Stimulated activated CD4-positive, alpha-beta T cell treated with anti-CD3 and anti-CD28 coated beads, Interleukin-2, amount 100 ng/mL, for 24 hours (primary cell): ENCODE measurements around the gene FNDC11.

Source experiments
- DNase-seq, 2 donors: peaks; one replicate each; pipeline ENCODE4 v3.0.0-alpha.2; 2020

The FNDC11 gene

DNA sequence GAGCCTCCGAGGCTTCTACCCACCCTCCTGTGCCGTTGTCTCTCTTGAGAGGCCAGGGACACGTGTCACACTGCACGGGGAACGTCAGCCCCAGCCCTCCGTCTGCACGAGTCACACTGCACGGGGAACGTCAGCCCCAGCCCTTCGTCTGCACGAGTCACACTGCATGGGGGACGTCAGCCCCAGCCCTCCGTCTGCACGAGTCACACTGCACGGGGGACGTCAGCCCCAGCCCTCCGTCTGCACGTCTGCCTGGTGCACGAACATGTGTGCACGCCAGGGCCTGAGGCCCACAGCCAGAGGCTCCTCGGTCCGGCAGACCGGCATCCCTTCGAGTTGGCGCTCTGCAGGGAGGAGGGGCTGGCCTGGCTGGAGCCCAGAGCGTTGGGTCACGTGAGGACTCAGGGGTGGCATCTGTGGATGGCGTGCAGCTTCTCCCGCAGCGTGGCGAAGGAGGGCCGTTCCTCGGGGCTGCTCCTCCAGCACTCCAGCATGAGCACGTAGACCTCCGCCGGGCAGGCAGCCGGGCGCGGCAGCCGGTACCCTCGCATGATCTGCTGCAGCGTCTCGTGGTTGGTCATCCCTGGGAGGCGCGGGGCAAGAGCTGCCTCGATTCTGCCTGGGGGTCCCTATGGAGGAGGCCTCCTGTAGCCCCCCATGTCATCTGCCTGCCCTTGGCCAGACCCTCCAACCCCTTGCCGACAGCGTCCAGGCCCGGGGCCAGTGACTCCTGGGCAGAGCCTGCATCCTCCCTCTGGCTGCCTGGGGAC is 13.4 kb upstream of the FNDC11 start:
- DNase-seq, result no peak

DNA sequence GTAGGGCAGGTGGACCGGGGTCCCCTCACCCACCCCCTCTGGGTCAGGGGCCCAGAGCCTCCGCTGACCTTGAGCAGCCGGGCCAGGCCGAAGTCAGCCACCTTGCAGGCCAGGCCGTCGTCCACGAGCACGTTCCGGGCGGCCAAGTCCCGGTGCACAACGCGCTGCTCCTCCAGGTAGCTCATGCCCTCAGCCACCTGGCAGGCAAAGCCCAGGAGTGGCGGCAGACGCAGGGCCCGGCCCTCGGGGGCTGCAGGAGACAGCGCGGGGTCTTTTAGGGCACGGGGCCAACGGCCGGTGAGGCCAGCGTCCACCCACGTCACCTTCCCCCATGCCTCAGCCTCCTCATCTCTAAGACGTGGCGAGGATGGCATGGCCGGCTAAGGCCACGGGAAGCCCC is 12.6 kb upstream of the FNDC11 start:
- DNase-seq, result no peak

DNA sequence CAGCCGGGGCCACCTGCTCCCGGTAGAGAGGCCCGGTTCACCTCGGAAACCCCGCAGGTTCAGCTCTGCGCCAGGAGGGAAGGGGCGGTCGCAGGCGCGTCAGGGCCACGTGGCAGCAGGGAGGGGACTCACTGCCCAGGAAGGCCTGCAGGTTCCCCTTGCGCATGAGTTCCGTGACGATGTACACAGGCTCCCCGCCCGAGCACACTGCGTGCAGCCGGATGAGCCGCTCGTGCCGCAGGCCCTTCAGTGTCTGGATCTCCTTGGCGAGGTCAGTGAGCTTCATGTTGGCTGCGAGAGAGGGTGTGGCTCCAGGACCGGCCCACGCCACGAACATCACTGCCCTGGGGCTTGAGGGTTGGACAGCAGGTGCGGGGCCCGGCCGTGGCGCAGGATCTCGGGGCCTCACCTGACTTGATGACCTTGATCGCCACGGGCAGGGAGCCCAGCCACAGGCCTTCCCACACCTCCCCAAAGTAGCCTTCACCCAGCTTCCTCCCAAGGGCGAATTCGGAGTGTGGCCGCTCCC is 11.9 kb upstream of the FNDC11 start:
- DNase-seq, result no peak

DNA sequence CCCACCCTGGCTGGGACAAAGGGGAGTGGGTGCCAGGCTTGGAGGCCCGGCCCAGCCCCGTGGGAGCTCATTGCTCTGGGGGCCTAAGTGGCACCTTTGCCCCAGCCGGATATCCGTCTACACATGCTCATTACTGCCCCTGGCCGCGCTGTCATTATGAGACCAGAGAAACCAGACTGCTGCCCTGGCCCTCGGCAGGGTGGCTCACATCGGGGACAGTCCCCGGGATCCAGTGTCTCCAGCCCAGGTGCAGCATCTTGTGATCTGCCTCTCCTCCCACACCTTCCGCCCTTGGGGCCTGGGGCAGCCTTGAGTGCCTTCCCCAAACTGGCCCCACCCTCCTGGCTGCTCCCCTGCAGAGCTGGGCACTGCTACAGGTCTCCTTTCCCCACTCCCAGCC is 11.3 kb upstream of the FNDC11 start:
- DNase-seq, result no peak

DNA sequence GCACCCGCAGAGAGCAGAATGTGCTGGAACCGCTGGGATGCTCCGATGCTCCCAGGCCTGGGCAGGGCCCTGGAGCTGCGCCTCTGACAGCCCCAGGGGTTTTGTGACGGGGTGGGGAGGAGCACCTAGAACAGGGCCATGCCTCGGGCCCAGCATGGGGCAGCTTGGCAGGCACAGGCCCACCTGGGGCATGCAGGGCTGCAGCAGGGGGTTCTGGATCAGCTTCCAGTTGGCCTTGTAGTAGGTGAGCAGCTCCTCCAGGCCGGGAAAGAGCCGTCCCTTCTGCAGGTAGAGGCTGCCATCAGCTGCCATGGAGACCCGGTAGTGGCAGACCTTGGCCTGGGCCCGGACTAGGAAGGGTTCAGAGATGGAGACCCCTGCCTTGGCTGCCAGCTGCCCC is 10.8 kb upstream of the FNDC11 start:
- no peak for DNase-seq

DNA sequence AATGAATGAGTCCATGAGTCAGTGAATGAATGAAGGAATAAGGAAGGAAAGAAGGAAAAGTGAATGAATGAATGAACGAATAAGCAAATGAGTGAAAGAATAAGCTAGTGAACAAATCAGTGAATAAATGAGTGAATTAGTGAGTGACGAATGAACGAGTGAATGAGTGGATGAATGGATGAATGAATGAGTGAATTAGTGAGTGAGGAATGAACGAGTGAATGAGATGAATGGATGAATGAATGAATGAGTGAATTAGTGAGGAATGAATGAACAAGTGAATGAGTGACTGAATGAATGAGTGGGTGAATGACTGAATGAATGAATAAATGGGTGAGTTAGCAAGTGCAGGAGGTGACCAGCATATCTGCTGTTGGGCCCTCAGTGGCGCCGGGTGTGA is 10.2 kb upstream of the FNDC11 start:
- DNase-seq, result no peak

DNA sequence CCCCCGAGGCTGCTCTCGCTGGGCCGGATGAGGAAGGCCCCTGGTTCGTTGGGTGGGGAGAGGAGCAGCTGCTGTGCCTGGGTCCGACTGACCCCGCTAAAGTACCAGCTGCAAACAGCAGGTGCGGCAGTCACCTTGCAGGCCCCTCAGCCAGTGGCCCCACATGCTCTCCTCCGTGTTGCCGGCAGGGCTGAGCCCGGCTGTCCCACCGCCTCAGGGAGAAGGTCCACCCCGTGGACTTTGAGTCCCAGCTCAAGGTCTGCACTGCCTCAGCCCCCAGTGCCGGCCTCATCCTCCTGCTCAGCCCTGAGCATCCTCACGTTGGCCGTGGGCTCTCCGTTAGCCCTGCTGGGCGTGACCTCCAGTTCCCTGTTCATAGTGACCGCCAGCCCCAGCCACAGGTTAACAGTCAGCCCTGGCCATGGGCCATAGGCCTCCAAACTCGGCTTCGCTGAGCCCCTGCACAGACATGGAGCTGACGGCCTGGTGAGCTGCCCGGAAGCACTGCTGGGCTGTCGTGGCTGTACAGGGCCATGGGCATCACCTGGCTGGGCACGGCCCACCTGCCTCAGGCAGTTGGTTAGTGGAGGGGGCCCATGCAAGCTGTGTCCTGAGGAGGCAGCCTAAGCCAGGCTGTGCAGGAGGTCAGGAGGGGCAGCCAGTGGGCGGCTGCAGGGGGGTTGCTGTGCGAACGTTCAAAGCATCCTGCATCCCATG is 9.6 kb upstream of the FNDC11 start:
- no peak for DNase-seq

DNA sequence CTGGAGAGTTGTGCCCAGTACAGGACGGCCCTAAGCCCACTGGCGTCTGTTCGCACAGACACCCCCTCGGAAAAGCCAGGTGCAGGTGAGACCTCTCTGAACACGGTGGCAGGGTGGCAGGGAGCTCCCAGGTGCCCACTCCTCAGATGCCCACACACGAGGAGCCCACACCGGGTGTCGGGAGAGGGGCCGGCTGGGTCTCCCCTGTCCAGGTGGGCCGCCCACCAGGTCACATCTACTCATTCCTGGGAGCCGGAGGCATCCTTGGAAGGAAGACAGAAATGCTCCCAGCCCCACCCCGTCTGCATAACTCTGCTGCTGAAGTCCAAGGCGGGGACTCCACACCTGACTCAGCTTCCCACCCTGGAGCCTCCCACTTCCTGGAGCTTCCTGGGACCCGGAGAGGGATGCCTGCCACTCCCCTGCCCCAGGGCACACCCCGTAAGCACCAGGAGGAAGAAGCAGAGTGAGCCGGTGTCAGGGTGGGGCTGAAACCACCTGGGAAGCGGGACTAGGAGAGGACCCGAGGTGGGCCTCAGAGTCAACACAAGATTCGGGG is 8.9 kb upstream of the FNDC11 start:
- no peak for DNase-seq

DNA sequence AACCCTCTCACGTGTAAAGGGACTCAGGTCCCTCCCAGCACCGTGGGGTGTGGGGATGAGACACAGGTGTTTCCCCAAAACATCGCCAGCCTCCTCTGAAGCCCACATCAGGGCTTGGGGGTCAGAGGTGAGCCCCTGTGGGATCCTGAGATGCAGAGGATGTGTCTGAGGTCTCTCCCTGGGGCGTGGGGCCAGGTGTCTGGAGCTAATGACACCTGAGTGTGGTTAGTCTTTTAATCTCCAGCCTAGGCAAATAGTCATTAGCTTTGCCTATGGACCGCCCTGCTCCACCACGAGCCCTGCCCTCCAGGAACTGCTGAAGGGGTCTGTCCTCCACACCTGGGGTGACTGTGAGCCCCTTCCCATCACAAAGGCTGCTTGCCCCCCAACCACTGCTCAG is 8.1 kb upstream of the FNDC11 start:
- no peak for DNase-seq

DNA sequence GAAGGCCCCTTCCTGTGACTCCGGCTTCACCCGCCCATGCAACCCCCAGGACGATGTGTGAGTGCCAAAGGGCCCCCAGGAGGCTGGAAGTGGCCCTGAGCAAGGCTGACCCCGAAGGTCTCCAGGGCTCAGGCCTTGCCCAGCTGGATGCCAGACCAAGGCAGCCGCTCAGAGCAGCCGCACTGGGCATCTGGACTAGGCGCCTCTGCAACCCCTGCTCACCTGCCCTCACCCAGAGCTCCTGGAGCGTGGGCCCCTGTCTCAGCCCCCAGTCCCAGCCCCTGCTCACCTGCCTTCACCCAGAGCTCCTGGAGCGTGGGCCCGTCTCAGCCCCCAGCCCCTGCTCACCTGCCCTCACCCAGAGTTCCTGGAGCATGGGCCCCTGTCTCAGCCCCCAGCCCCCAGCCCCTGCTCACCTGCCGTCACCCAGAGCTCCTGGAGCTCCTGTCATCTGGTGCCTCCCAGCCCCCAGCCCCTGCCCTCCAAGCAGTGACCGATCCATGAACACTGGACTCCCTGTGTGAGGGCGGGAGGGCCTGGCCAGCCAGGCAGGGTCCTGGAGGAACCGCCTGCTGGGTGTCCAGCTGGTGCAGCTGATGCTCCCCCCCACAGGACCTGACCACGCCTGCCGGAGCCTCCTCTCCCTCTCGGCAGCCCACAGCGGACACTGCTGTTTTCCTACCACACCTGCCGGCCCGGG is 7.6 kb upstream of the FNDC11 start:
- DNase-seq, result no peak

DNA sequence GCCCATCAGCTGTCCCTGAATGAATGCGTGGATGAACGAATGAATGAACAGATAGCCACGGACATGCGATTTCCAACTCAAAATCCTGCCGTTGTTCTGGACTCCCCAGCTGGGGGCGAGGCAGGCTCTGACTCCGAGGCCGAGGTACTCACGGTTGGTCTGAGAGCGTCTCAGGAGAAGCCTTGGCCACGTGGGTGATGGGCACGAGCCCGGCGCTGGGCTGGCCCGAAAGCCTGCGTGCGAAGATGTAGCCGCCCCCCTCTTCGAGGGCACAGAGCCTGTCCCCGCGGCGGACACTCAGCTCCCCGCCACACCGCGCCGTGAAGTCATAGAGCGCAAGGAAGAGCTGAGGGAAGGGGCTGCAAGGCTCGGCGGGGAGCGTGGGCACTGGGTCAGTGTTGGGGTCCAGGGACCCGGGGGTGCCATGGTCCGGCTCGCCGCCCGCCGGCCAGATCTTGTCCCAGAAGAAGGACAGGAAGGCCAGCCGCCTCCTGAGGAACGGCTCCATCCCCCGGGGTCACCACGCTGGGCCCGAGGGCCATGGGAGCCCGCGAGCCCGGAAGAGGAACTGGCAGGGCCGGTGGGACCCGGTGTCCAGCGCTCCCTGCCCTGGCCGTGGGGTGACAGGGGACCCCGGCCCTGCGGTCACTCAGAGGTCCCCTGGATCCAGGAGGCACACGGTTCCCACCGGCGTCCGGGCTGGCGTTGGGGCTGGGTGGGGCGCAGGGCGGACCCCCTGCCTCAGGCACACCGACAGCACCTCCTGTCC is 6.8 kb upstream of the FNDC11 start:
- DNase-seq, result no peak

DNA sequence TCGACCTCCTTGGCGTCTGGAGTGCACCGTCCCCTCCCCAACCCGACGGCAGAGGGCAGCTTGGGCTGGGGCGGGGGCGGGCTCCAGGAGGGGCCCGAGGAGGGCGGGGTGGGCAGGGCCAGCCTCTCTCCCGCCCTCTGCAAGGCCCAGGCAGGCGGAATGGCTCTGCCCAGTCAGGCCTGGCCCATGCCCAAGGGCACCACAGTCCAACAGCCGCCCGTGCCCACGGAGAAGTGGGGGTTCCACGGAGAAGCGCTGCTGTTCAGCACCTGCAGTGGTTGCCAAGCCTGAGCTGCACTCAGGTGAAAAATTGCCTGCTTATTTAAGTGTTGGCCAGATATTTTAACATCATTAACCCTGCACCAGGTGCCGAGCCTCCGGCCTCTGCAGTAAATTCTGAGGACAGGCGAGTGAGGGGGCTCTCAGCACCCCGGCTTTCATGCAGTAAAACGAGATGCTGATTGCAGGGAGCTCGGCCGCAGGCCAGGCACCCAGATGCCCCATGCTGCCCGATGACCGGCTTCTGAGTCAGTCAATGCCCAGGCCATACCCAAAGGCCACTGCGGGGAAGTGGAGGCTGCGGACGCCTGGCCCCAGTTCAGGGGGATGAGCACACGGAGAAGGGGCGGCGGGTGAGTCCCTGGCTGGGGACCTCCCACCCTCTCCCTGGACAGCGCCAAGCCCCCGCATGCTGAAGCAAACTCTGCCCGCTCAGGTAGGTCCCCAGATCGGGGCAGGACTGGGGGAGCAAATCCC is 6.1 kb upstream of the FNDC11 start, which contains the start of gene SRMS:
Gene SRMS (minus strand): TSS at position 25 of the 756 bp plus-strand sequence. CDS start 286 bp downstream, outside the sequence.
- DNase-seq, result no peak

DNA sequence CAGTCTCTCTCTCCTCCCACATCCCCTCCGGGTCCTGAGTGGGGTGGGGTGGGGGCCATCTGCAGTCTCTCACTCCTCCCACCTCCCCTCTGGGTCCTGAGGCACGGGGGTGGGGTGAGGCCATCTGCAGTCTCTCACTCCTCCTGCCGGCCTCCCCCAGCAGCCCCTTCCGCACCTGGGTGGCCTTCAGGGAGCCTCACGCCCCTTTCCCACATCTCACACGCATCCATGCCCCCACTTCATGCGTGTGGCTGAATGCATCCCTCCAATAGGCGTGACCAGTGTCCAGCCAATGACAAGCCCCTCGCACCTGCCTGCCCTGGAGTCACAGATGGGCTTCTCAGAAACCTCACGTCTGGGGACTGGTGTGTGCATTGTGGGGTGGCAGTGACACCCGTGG is 5.4 kb upstream of the FNDC11 start:
- DNase-seq, result no peak

DNA sequence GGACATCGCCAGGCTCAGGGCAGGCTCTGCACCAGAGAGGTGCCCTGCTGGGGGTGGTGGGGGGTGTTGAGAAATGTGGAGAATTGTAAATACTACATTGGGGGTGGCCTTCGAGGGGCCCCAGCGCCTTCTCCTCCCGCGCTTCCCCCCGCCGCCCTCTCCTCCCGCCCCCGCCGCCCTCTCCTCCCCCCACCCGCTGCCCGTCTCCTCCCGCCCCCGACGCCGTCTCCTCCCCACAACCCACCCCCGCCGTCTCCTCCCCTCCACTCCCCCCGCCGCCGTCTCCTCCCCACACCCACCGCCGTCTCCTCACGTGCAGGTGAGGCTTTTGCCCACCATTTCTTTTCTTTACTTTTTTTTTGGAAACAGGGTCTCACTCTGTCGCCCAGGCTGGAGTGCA is 4.9 kb upstream of the FNDC11 start:
- no peak for DNase-seq

DNA sequence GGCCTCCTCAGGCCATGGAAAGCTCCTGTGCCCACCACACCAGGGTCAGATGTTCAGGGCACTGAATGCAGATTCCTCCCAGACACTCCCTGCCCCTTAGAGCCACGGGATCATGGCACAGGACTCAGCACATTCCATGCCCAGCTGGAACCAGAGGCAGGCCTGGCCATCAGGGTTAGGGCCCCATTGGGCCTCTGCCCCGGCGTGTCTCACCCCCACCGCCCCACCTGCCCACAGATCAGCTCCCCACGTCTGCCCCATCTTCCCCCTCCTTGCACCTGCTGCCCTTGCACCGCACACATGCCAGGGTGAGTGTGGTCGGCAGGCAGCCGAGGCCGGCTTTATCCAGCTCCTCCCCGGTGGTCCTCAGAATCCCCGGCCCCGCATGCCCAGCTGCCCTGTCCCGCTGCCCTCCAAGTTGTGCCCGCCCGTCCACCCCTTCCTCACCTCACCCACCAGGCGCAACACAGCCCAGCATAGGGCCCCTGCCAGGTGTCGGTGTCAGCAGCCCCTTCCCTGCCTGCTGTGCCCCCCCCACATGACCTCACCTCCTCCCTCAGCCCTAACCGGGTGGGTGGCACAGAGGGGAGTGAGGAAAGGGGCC is 4.2 kb upstream of the FNDC11 start:
- no peak for DNase-seq

DNA sequence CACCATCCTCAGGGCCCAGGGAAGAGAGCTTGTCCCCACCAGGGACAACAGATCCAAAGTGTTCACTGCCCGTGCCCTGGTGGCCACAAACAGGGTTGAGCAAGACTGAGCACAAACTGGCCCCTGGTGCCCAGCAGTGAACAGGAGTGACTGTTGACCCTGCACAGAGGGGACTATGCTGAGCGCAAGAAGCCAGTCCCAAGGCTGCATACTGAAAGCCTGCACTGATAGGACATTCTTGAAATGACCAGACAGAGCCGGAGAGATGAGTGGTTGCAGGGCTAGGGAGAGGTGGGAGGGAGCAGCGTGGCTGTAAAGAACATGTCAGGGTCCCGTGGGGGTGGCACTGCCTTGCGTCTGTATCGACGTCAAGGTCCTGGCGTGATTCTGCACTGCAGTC is 2.9 kb upstream of the FNDC11 start:
- DNase-seq, result no peak

DNA sequence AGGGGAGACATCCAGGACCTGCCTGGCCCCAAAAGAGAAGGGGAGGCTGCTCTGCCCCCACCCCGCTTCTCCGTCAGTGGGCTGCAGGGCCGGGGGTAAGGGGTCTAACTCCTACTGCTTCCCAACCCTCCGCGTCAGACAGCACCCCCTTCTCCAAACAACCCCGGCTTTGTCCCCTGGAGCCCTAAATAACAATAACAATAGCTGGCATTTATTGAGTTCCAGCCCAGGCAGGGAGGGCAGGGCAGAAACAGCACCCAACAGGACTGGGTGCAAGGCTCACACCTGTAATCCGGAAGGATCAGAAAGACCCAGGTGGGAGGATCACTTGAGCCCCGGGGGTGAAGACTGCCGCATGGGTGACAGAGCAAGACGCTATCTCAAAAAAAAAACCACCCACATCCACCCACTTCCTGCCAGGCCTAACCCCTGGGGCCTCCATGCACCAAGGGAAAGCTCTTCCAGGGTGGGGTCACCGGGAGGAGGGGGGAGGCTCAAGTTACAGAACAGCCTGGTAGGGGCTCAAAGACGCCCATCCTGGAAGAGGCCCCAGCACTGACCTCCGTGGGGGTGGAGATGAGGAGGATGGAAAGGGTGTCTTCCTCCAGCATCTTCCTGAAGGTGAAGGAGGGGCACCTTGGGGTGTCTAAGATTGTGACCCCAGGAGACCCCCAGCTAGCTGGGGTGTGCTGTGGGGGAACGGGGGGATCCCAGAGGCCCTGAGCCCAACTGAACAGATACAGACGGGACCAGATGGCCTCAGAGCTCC is 1.3 kb upstream of the FNDC11 start:
- DNase-seq, result peak in 1 of 2 donors; percentile 25

DNA sequence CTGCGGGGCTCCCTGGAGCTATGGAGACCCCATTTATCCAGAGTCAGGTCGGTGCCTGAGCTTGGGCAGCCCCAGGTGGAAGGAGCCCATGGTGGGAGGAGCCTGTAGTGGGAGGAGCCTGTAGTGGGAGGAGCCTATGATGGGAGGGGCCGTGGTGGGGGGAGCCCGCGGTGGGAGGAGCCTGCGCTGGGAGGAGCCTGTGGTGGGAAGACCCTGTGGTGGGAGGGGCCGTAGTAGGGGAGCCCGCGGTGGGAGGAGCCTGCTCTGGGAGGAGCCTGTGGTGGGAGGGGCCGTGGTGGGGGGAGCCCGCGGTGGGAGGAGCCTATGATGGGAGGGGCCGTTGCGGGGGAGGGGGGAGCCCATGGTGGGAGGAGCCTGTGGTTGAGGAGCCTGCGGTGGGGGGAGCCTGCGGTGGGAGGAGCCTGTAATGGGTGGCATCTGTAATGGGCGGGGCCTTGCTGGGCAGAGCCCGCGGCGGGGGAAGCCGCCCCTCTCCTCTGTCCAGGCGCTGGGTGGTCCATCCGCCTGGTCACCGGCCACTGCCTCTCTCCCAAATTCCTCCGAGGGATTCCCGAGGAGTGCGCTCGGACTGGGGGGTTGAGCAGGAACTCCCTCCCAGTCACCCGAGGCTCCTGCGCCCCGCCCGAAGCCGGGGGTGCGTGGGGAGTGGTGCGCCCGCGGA is 567 bp upstream of the FNDC11 start:
- peak; percentile 83 to 90 for DNase-seq

DNA sequence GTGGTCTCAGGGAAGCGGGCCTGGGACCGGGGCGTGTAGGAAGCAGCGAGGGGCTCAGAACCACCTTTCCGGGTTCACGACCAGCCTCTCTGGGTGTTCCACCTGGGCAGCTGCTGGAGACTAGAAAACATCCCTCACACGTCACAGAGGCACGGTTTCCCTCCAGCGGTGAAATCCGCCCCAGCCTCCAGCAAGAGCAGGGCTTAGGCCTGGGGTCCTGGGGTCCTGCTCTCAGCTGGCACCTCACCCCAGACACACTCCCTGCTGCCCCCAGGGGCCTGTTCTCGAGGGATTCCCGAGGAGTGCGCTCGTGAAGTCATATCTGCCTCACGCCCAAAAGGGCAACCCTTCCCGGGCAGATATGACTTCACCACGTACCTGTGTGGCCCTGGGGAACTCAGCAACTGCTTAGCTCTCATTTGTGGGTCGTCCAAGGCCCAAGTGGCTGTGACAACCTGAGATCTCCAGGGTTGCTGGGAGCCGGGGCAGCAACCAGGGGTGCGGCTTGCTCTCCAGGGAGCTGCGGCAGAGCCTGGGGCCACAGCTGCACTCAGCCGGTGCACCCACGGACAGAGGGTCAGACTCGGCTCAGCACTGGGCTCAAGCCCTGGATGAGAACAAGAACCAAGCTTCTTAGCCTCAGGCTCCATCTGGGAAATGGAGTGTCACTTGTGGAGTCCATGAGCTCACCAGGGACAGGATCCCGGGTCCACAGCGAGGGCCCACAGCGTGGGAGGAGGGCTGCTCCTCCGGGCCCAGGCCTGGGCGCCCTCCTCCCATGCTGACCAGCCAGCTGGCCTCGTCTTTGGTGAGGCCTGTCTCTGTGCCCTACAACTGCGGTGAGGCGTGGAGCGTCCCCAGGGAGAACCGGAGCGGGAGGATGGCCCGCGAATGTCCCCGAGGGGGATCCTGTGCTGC is 661 bp downstream of the FNDC11 start:
- DNase-seq, result no peak
